ENCODE data around the gene PRAMEF1.
"Not testable (repeated sequence)": the region's sequence is repeated elsewhere in the genome, so short reads cannot be mapped to it uniquely, and the experiment has no call there.

Gene PRAMEF1

GRCh38 chr1:12776801-12777557 is 14.2 kb upstream of the PRAMEF1 start:
- no peak for DNase-seq

- no peak for DNase-seq
Measured at GRCh38 chr1:12778061-12778460, 13.1 kb upstream of the PRAMEF1 start.

- DNase-seq = no peak
Measured at GRCh38 chr1:12778907-12779306, 12.3 kb upstream of the PRAMEF1 start.

GRCh38 chr1:12781488-12781887 is 9.7 kb upstream of the PRAMEF1 start:
- peak; percentile 28 for DNase-seq

- DNase-seq = peak; percentile 6
Measured at GRCh38 chr1:12783783-12784182, 7.4 kb upstream of the PRAMEF1 start.

GRCh38 chr1:12784729-12785128 is 6.5 kb upstream of the PRAMEF1 start:
- not testable (repeated sequence) for DNase-seq

GRCh38 chr1:12798911-12799310 is 7.7 kb downstream of the PRAMEF1 start:
- no peak for DNase-seq

- DNase-seq = no peak
Measured at GRCh38 chr1:12799730-12800129, 8.5 kb downstream of the PRAMEF1 start.

- DNase-seq = no peak
Measured at GRCh38 chr1:12809933-12810332, 18.7 kb downstream of the PRAMEF1 start.

GRCh38 chr1:12810691-12811408 is 19.7 kb downstream of the PRAMEF1 start:
- no peak for DNase-seq

- no peak for DNase-seq
Measured at GRCh38 chr1:12811409-12811784, 20.2 kb downstream of the PRAMEF1 start.

- DNase-seq = not testable (repeated sequence)
Measured at GRCh38 chr1:12819061-12819460, 27.9 kb downstream of the PRAMEF1 start.

GRCh38 chr1:12831310-12831709 is 40.1 kb downstream of the PRAMEF1 start, which contains the start of gene PRAMEF11:
Gene PRAMEF11, minus strand, starts transcription at chr1:12831410. Its CDS starts 2,621 bp downstream, at chr1:12828789.
- DNase-seq = not testable (repeated sequence)

- DNase-seq = not testable (repeated sequence)
Measured at GRCh38 chr1:12833251-12833650, 42.1 kb downstream of the PRAMEF1 start.

All from NCI-H69 (cell line).